Measurements from ENCODE around the gene AK1.

DNA sequence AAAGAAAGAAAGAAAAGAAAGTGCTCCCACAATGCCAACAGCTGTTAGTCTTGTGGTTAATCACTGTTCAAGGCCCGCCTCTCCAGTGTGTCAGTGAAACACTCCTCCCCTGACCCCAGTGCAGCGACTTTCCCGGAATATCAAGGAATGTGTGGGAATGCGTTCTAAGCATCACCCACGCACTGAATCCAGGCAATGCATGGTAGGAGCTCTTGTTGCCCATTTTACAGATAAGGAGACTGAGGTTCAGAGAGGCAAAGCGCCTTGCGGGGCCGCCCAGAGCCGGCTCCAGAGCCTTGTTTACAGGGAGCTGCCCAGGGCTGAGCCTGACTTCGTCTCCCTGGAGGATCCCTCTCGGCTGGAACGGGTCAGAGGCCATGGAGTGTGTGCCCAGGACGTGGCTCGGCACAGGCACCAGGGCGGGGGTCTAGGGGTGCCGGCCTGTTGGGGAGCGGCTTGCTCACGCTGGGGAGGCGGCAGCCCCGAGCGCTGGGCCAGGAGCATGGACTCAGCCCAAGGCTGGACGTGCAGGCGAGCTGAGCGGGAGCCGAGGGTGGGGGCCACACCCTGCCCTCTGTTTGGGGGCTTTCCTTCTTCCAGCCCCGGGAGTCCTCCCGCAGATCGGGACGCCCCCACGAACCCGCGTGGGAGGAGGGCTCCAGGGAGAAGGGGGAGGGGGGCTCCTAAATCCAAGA is 21.1 kb upstream of the AK1 start:
- TF ChIP-seq, protein P1, sequence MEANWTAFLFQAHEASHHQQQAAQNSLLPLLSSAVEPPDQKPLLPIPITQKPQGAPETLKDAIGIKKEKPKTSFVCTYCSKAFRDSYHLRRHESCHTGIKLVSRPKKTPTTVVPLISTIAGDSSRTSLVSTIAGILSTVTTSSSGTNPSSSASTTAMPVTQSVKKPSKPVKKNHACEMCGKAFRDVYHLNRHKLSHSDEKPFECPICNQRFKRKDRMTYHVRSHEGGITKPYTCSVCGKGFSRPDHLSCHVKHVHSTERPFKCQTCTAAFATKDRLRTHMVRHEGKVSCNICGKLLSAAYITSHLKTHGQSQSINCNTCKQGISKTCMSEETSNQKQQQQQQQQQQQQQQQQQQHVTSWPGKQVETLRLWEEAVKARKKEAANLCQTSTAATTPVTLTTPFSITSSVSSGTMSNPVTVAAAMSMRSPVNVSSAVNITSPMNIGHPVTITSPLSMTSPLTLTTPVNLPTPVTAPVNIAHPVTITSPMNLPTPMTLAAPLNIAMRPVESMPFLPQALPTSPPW (CRISPR knock-in tag; IDR thresholded peaks at IDR 0.05), result no peak
- TF ChIP-seq, protein P2, sequence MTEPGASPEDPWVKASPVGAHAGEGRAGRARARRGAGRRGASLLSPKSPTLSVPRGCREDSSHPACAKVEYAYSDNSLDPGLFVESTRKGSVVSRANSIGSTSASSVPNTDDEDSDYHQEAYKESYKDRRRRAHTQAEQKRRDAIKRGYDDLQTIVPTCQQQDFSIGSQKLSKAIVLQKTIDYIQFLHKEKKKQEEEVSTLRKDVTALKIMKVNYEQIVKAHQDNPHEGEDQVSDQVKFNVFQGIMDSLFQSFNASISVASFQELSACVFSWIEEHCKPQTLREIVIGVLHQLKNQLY (CRISPR knock-in tag; conservative IDR thresholded peaks at IDR 0.05), result no peak
- TF ChIP-seq CCAR2 (IDR thresholded peaks at IDR 0.05; ENCODE audit: low read depth, low read length) (no peak), TOE1 (IDR thresholded peaks at IDR 0.05; ENCODE audit: borderline replicate concordance) (no peak), TOE1 (CRISPR knock-in tag; IDR thresholded peaks at IDR 0.05; ENCODE audit: borderline replicate concordance, low read depth) (no peak), ILF3 (IDR thresholded peaks at IDR 0.05; ENCODE audit: borderline replicate concordance) (no peak), KDM2B (CRISPR knock-in tag; IDR thresholded peaks at IDR 0.05) (no peak)
- TF ChIP-seq, protein P3, sequence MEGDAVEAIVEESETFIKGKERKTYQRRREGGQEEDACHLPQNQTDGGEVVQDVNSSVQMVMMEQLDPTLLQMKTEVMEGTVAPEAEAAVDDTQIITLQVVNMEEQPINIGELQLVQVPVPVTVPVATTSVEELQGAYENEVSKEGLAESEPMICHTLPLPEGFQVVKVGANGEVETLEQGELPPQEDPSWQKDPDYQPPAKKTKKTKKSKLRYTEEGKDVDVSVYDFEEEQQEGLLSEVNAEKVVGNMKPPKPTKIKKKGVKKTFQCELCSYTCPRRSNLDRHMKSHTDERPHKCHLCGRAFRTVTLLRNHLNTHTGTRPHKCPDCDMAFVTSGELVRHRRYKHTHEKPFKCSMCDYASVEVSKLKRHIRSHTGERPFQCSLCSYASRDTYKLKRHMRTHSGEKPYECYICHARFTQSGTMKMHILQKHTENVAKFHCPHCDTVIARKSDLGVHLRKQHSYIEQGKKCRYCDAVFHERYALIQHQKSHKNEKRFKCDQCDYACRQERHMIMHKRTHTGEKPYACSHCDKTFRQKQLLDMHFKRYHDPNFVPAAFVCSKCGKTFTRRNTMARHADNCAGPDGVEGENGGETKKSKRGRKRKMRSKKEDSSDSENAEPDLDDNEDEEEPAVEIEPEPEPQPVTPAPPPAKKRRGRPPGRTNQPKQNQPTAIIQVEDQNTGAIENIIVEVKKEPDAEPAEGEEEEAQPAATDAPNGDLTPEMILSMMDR (IDR thresholded peaks at IDR 0.05 in 2 of 3, conservative IDR thresholded peaks at IDR 0.05 in 1 of 3; ENCODE audit: insufficient read depth in 2 of 3, low read depth in 1 of 3, low read length in 3 of 3), result no peak
- TF ChIP-seq, protein P4, sequence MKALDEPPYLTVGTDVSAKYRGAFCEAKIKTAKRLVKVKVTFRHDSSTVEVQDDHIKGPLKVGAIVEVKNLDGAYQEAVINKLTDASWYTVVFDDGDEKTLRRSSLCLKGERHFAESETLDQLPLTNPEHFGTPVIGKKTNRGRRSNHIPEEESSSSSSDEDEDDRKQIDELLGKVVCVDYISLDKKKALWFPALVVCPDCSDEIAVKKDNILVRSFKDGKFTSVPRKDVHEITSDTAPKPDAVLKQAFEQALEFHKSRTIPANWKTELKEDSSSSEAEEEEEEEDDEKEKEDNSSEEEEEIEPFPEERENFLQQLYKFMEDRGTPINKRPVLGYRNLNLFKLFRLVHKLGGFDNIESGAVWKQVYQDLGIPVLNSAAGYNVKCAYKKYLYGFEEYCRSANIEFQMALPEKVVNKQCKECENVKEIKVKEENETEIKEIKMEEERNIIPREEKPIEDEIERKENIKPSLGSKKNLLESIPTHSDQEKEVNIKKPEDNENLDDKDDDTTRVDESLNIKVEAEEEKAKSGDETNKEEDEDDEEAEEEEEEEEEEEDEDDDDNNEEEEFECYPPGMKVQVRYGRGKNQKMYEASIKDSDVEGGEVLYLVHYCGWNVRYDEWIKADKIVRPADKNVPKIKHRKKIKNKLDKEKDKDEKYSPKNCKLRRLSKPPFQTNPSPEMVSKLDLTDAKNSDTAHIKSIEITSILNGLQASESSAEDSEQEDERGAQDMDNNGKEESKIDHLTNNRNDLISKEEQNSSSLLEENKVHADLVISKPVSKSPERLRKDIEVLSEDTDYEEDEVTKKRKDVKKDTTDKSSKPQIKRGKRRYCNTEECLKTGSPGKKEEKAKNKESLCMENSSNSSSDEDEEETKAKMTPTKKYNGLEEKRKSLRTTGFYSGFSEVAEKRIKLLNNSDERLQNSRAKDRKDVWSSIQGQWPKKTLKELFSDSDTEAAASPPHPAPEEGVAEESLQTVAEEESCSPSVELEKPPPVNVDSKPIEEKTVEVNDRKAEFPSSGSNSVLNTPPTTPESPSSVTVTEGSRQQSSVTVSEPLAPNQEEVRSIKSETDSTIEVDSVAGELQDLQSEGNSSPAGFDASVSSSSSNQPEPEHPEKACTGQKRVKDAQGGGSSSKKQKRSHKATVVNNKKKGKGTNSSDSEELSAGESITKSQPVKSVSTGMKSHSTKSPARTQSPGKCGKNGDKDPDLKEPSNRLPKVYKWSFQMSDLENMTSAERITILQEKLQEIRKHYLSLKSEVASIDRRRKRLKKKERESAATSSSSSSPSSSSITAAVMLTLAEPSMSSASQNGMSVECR (CRISPR knock-in tag; IDR thresholded peaks at IDR 0.05), result peak; percentile 91
